Memory B cell (primary cell): ENCODE data around the gene LSM6.
A peak's percentile ranks its signal among the peaks of the same experiment; 100 is the strongest.

Experiments
- ATAC-seq: fragments of 150-1000 bp; cut with Tn5 transposase; 2 replicates; pipeline ENCODE4 v1.10.0; 2021; ENCODE audit warnings: low read depth, mild to moderate bottlenecking, moderate library complexity
- DNase-seq, 2 donors: peaks; one replicate each; pipeline ENCODE4 v3.0.0; 2022; ENCODE audit warnings: low spot score in 2 of 2
- H3K27ac Mint-ChIP-seq: one replicate; pipeline ENCODE4 v1.8.0; 2022; ENCODE audit warnings: mild to moderate bottlenecking, moderate library complexity, mixed read lengths
- H3K27me3 Mint-ChIP-seq: one replicate; pipeline ENCODE4 v1.8.0; 2022; ENCODE audit warnings: mixed read lengths
- H3K36me3 Mint-ChIP-seq: one replicate; pipeline ENCODE4 v1.8.0; 2022; ENCODE audit warnings: mild to moderate bottlenecking, mixed read lengths
- H3K4me1 Mint-ChIP-seq: one replicate; pipeline ENCODE4 v1.8.0; 2022; ENCODE audit warnings: mixed read lengths
- H3K4me3 Mint-ChIP-seq: one replicate; pipeline ENCODE4 v1.8.0; 2022; ENCODE audit warnings: mild to moderate bottlenecking, moderate library complexity, mixed read lengths
- H3K9me3 Mint-ChIP-seq: one replicate; pipeline ENCODE4 v1.8.0; 2022; ENCODE audit warnings: mixed read lengths

LSM6 gene

GRCh38 chr4:146175541-146176453, at the start of gene LSM6:
LSM6 (plus strand) TSS chr4:146175718; CDS start chr4:146182922, 7,204 bp downstream.
- Mint-ChIP-seq H3K4me1 (peaks cover 29% of the 10 kb centered on the region), H3K27ac (peak within 1 kb of the TSS; percentile 88), H3K36me3 (peaks cover 2% of the 10 kb centered on the region), H3K4me3 (peak within 1 kb of the TSS; percentile 81), H3K27me3 (no peaks in the 10 kb centered on the region), H3K9me3 (no peaks in the 10 kb centered on the region)
- ATAC-seq (peak; percentile 91), DNase-seq (peak; percentile 72 to 74)

- no peak overlapping the region for H3K27ac Mint-ChIP-seq
- no peak overlapping the region for H3K4me3 Mint-ChIP-seq
- no peaks in the 10 kb centered on the region for H3K27me3 Mint-ChIP-seq
- no peak for DNase-seq
- H3K36me3 Mint-ChIP-seq: no peaks in the 10 kb centered on the region
- H3K9me3 Mint-ChIP-seq: no peaks in the 10 kb centered on the region
- ATAC-seq: peak; percentile 76
- peaks cover 6% of the 10 kb centered on the region for H3K4me1 Mint-ChIP-seq
Measured at GRCh38 chr4:146132445-146132844, 43.1 kb upstream of the LSM6 start.

- Mint-ChIP-seq H3K27me3 (no peaks in the 10 kb centered on the region), H3K27ac (no peak overlapping the region), H3K4me1 (peaks cover 9% of the 10 kb centered on the region), H3K4me3 (no peak overlapping the region), H3K9me3 (no peaks in the 10 kb centered on the region), H3K36me3 (no peaks in the 10 kb centered on the region)
- DNase-seq: no peak
- ATAC-seq: no peak
Measured at GRCh38 chr4:146134761-146135445, 40.6 kb upstream of the LSM6 start.

- peaks cover 9% of the 10 kb centered on the region for H3K4me1 Mint-ChIP-seq
- H3K4me3 Mint-ChIP-seq: no peak overlapping the region
- DNase-seq: no peak
- H3K27me3 Mint-ChIP-seq: no peaks in the 10 kb centered on the region
- ATAC-seq: no peak
- H3K27ac Mint-ChIP-seq: no peak overlapping the region
- no peaks in the 10 kb centered on the region for H3K36me3 Mint-ChIP-seq
- no peaks in the 10 kb centered on the region for H3K9me3 Mint-ChIP-seq
Measured at GRCh38 chr4:146135941-146136340, 39.6 kb upstream of the LSM6 start.

- Mint-ChIP-seq H3K4me3 (no peak overlapping the region), H3K36me3 (no peaks in the 10 kb centered on the region), H3K4me1 (peaks cover 3% of the 10 kb centered on the region), H3K9me3 (no peaks in the 10 kb centered on the region), H3K27ac (no peak overlapping the region), H3K27me3 (no peaks in the 10 kb centered on the region)
- no peak for DNase-seq
- ATAC-seq: no peak
Measured at GRCh38 chr4:146142768-146143167, 32.8 kb upstream of the LSM6 start.

GRCh38 chr4:146143888-146144287, 31.6 kb upstream of the LSM6 start:
- no peaks in the 10 kb centered on the region for H3K27me3 Mint-ChIP-seq
- no peaks in the 10 kb centered on the region for H3K36me3 Mint-ChIP-seq
- H3K4me3 Mint-ChIP-seq: no peak overlapping the region
- H3K9me3 Mint-ChIP-seq: no peaks in the 10 kb centered on the region
- H3K4me1 Mint-ChIP-seq: peaks cover 3% of the 10 kb centered on the region
- DNase-seq (no peak), ATAC-seq (no peak)
- H3K27ac Mint-ChIP-seq: no peak overlapping the region

- Mint-ChIP-seq H3K36me3 (no peaks in the 10 kb centered on the region), H3K4me3 (no peak overlapping the region), H3K27me3 (no peaks in the 10 kb centered on the region), H3K4me1 (no peaks in the 10 kb centered on the region), H3K9me3 (no peaks in the 10 kb centered on the region), H3K27ac (no peak overlapping the region)
- ATAC-seq (no peak), DNase-seq (no peak)
Measured at GRCh38 chr4:146146918-146147317, 28.6 kb upstream of the LSM6 start.

- ATAC-seq (no peak), DNase-seq (no peak)
- H3K27ac Mint-ChIP-seq: no peak overlapping the region
- H3K4me1 Mint-ChIP-seq: no peaks in the 10 kb centered on the region
- H3K4me3 Mint-ChIP-seq: no peak overlapping the region
- no peaks in the 10 kb centered on the region for H3K9me3 Mint-ChIP-seq
- H3K27me3 Mint-ChIP-seq: no peaks in the 10 kb centered on the region
- no peaks in the 10 kb centered on the region for H3K36me3 Mint-ChIP-seq
Measured at GRCh38 chr4:146148021-146148420, 27.5 kb upstream of the LSM6 start.

- peaks cover 5% of the 10 kb centered on the region for H3K36me3 Mint-ChIP-seq
- H3K4me1 Mint-ChIP-seq: peaks cover 4% of the 10 kb centered on the region
- H3K27ac Mint-ChIP-seq: no peak overlapping the region
- H3K9me3 Mint-ChIP-seq: peaks cover 2% of the 10 kb centered on the region
- peaks cover 2% of the 10 kb centered on the region for H3K27me3 Mint-ChIP-seq
- DNase-seq (no peak), ATAC-seq (no peak)
- H3K4me3 Mint-ChIP-seq: no peak overlapping the region
Measured at GRCh38 chr4:146154057-146154456, 21.5 kb upstream of the LSM6 start.

- Mint-ChIP-seq H3K27ac (no peak overlapping the region), H3K4me3 (no peak overlapping the region), H3K9me3 (peaks cover 2% of the 10 kb centered on the region), H3K27me3 (peaks cover 2% of the 10 kb centered on the region), H3K4me1 (peaks cover 12% of the 10 kb centered on the region), H3K36me3 (peaks cover 5% of the 10 kb centered on the region)
- DNase-seq (no peak), ATAC-seq (no peak)
Measured at GRCh38 chr4:146155152-146155724, 20.3 kb upstream of the LSM6 start.

GRCh38 chr4:146158036-146158745, 17.3 kb upstream of the LSM6 start:
- no peak overlapping the region for H3K4me3 Mint-ChIP-seq
- ATAC-seq: no peak
- DNase-seq: no peak

GRCh38 chr4:146159384-146160058, 16.0 kb upstream of the LSM6 start:
- no peak for DNase-seq
- Mint-ChIP-seq H3K4me3 (no peak overlapping the region), H3K9me3 (peaks cover 2% of the 10 kb centered on the region), H3K4me1 (peaks cover 8% of the 10 kb centered on the region), H3K27me3 (peaks cover 2% of the 10 kb centered on the region), H3K27ac (no peak overlapping the region), H3K36me3 (peaks cover 5% of the 10 kb centered on the region)
- ATAC-seq: peak; percentile 44

More at GRCh38 chr4:146158036-146158745, 17.3 kb upstream of the LSM6 start:
- Mint-ChIP-seq H3K27me3 (peaks cover 2% of the 10 kb centered on the region), H3K36me3 (peaks cover 5% of the 10 kb centered on the region), H3K4me1 (peaks cover 12% of the 10 kb centered on the region), H3K27ac (no peak overlapping the region), H3K9me3 (peaks cover 2% of the 10 kb centered on the region)

- no peak for DNase-seq
- H3K27ac Mint-ChIP-seq: no peak overlapping the region
- peaks cover 2% of the 10 kb centered on the region for H3K27me3 Mint-ChIP-seq
- H3K4me3 Mint-ChIP-seq: no peak overlapping the region
- peaks cover 8% of the 10 kb centered on the region for H3K4me1 Mint-ChIP-seq
- no peak for ATAC-seq
- peaks cover 2% of the 10 kb centered on the region for H3K9me3 Mint-ChIP-seq
- H3K36me3 Mint-ChIP-seq: peaks cover 5% of the 10 kb centered on the region
Measured at GRCh38 chr4:146161243-146161642, 14.3 kb upstream of the LSM6 start.
